Panc1 (cell line): ENCODE results near the gene PPP4R3B. TPM values are rescaled to one million over a fixed set of nuclear protein-coding genes. Genes with fewer than 3 reads are reported as not detected.

ENCODE experiments used
- ATAC-seq: fragments of 200-7000 bp; cut with Tn5 transposase; 2 replicates; pipeline ENCODE4 v1.9.1; 2020; ENCODE audit warnings: mild to moderate bottlenecking, moderate library complexity
- BruUV-seq: library from RNA; stranded (reverse); fragments of 400-500 nt; replicated peaks from 2 replicates; lab custom pipeline; 2021; lab: Mats Ljungman, UMichigan
- CTCF ChIA-PET: fragments of 300-600 bp; sonication (Branson Sonifier 250); formaldehyde crosslinking; loops from one replicate; lab custom pipeline; 2022; ENCODE audit warnings: antibody characterized with exemption; lab: Charles Lee
- POLR2A ChIA-PET: fragments of 300-600 bp; sonication (Branson Sonifier 250); formaldehyde crosslinking; loops from one replicate; lab custom pipeline; 2022; ENCODE audit warnings: antibody characterized with exemption; lab: Charles Lee
- DNase-seq: peaks from one replicate; pipeline ENCODE4 v3.0.0-alpha.2; 2010; ENCODE audit warnings: low read depth, low spot score
- H3K27ac ChIP-seq: 2 replicates; pipeline ENCODE4 v1.5.1; 2011; ENCODE audit warnings: mild to moderate bottlenecking, low read length, inconsistent platforms
- H3K27me3 ChIP-seq: fragments of 200-500 bp; sonication (Bioruptor generic); 2 replicates; pipeline ENCODE4 v1.6.0; 2014; ENCODE audit warnings: low read length, inconsistent platforms; ENCODE audit not compliant: control insufficient read depth, insufficient read depth
- H3K36me3 ChIP-seq: fragments of 200-500 bp; sonication (Bioruptor generic); 2 replicates; pipeline ENCODE4 v1.5.1; 2014; ENCODE audit warnings: inconsistent platforms, mild to moderate bottlenecking, low read length, moderate library complexity; ENCODE audit not compliant: control insufficient read depth, insufficient read depth
- H3K4me1 ChIP-seq: 2 replicates; pipeline ENCODE4 v1.5.1; 2011; ENCODE audit warnings: inconsistent platforms, mild to moderate bottlenecking, low read length, moderate library complexity; ENCODE audit not compliant: control insufficient read depth, insufficient read depth
- H3K4me3 ChIP-seq, 2 experiments: 2 replicates each; pipeline ENCODE4 v1.5.1; 2011 to 2012; ENCODE audit warnings: low read depth in 2 of 2, low read length in 2 of 2, mild to moderate bottlenecking in 2 of 2, inconsistent platforms in 1 of 2, moderate library complexity in 1 of 2
- H3K9me3 ChIP-seq: fragments of 200-500 bp; sonication (Bioruptor generic); 2 replicates; pipeline ENCODE4 v1.5.1; 2014; ENCODE audit warnings: low read depth, mild to moderate bottlenecking, inconsistent platforms, low read length, moderate library complexity; ENCODE audit not compliant: control insufficient read depth, insufficient read depth
- POLR2AphosphoS5 ChIP-seq: IDR thresholded peaks from 2 replicates; pipeline ENCODE4 v1.6.1; 2012; ENCODE audit warnings: mild to moderate bottlenecking, low read depth, low read length, moderate library complexity
- REST ChIP-seq, 2 experiments: IDR thresholded peaks; 2 replicates each; pipeline ENCODE4 v1.6.1; 2011 to 2012; ENCODE audit warnings: low read depth in 2 of 2, control low read depth in 1 of 2, low read length in 1 of 2, mild to moderate bottlenecking in 1 of 2, moderate library complexity in 1 of 2; ENCODE audit not compliant: insufficient read depth in 1 of 2
- SIN3A ChIP-seq: IDR thresholded peaks from 2 replicates; pipeline ENCODE4 v1.6.1; 2012; ENCODE audit warnings: low read depth, mild to moderate bottlenecking, low read length, moderate library complexity, borderline replicate concordance; ENCODE audit not compliant: insufficient read depth
- TCF7L2 ChIP-seq: IDR thresholded peaks from 2 replicates; pipeline ENCODE4 v1.6.1; 2011; ENCODE audit warnings: mild to moderate bottlenecking, low read depth, low read length, inconsistent platforms
- in situ Hi-C: cut with HindIII; loops from 2 replicates; pipeline ENCODE4 v1.10.0; 2016; ENCODE audit warnings: low sequenced_read_pairs, low pct_unique_long_range_greater_than_20kb
- intact Hi-C: fragments of 100-400 bp; cut with micrococcal nuclease; formaldehyde crosslinking; loops from one replicate; pipeline ENCODE4 v1.10.0; 2022; ENCODE audit not compliant: unreplicated experiment
- total RNA-seq: library from RNA; stranded (reverse); gene quantifications from one replicate; pipeline ENCODE4 v1.2.1, GENCODE V29; 2021; ENCODE audit not compliant: unreplicated experiment
- TF ChIP-seq, protein P1 (sequence below): fragments of 450-650 bp; IDR thresholded peaks from 2 replicates; pipeline ENCODE4 v1.5.1; 2017; ENCODE audit warnings: mild to moderate bottlenecking

The PPP4R3B gene
- total RNA-seq, 1 experiment from 2014 or later = 50.7 TPM

- ChIA-PET POLR2A (interaction anchor here (0.7 kb wide), 1 partner anchor 212 kb away, joined by 9 read pairs; no protein-coding TSS in a partner anchor), CTCF (no interaction called here)
- no peaks in the 10 kb centered on the region for H3K9me3 ChIP-seq
- DNase-seq (no peak), ATAC-seq (no peak)
- TF ChIP-seq SIN3A (no peak), TCF7L2 (no peak), REST (IDR thresholded peaks at IDR 0.05; ENCODE audit: insufficient read depth in 1 of 2, low read depth in 2 of 2, low read length in 1 of 2) (no peak), POLR2AphosphoS5 (no peak)
- TF ChIP-seq, protein P1, sequence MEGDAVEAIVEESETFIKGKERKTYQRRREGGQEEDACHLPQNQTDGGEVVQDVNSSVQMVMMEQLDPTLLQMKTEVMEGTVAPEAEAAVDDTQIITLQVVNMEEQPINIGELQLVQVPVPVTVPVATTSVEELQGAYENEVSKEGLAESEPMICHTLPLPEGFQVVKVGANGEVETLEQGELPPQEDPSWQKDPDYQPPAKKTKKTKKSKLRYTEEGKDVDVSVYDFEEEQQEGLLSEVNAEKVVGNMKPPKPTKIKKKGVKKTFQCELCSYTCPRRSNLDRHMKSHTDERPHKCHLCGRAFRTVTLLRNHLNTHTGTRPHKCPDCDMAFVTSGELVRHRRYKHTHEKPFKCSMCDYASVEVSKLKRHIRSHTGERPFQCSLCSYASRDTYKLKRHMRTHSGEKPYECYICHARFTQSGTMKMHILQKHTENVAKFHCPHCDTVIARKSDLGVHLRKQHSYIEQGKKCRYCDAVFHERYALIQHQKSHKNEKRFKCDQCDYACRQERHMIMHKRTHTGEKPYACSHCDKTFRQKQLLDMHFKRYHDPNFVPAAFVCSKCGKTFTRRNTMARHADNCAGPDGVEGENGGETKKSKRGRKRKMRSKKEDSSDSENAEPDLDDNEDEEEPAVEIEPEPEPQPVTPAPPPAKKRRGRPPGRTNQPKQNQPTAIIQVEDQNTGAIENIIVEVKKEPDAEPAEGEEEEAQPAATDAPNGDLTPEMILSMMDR = no peak
- peaks cover 30% of the 10 kb centered on the region for H3K36me3 ChIP-seq
- no peaks in the 10 kb centered on the region for H3K27me3 ChIP-seq
- intact Hi-C loops = no loop called here
- H3K27ac ChIP-seq = no peak overlapping the region
- BruUV-seq = no TSS peak
- peaks cover 3% of the 10 kb centered on the region; the same call in 1 of the 2 replicates for H3K4me1 ChIP-seq
- in situ Hi-C loops = no loop called here
- H3K4me3 ChIP-seq = no peak overlapping the region
Measured at GRCh38 chr2:55610954-55611743, 6.3 kb downstream of the PPP4R3B start.

DNA sequence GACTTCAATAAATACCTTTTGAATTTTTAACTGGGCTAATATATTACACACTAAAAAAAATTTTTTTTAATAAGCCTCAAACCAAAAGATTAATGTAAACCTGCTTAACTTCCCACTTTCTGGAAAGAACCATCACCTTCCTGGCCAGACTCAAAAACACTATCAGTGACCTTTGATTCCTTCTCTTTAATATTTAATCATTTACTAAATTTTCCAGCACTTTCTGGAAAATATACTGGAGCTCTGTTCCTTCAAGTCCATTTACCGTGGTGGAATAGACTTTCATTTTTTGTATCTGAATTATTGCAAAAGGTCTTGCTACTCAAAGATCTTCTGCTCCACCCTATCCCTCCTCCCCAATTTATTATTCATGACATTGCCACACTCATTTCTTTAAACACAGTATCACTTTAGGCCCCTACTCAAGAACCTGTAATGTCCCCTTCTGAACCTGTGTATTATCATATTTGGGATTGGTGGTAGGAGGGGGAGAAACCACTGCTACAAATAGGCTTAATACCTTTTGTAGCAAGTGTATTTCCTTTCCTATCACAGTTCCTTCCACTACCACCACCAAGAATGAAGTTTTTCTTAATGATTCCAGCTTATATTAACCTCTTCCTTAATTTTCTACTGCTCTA is 7.4 kb downstream of the PPP4R3B start:
- CTCF ChIA-PET = no interaction called here
- Histone ChIP-seq H3K27me3 (no peaks in the 10 kb centered on the region), H3K36me3 (peaks cover 25% of the 10 kb centered on the region), H3K9me3 (no peaks in the 10 kb centered on the region), H3K27ac (no peak overlapping the region), H3K4me1 (peaks cover 1% of the 10 kb centered on the region; the same call in 1 of the 2 replicates), H3K4me3 (no peak overlapping the region)
- intact Hi-C loops = no loop called here
- POLR2A ChIA-PET = no interaction called here
- ATAC-seq (no peak), DNase-seq (no peak)
- in situ Hi-C loops = no loop called here
- TF ChIP-seq, protein P1 = no peak
- TF ChIP-seq TCF7L2 = no peak
- TF ChIP-seq REST (IDR thresholded peaks at IDR 0.05; ENCODE audit: insufficient read depth in 1 of 2, low read depth in 2 of 2, low read length in 1 of 2) = no peak
- TF ChIP-seq POLR2AphosphoS5 = no peak
- no peak for TF ChIP-seq SIN3A
- BruUV-seq = no TSS peak
